ENCODE results near the gene PLEKHA6.
"Not testable (repeated sequence)": the region's sequence is repeated elsewhere in the genome, so short reads cannot be mapped to it uniquely, and the experiment has no call there.

The PLEKHA6 gene

GRCh38 chr1:204258213-204259115 is 101.3 kb downstream of the PLEKHA6 start:
- DNase-seq, result peak; percentile 83

GRCh38 chr1:204257446-204257845 is 102.3 kb downstream of the PLEKHA6 start:
- DNase-seq, result no peak

GRCh38 chr1:204256531-204256930 is 103.2 kb downstream of the PLEKHA6 start:
- DNase-seq, result no peak

GRCh38 chr1:204255966-204256365 is 103.8 kb downstream of the PLEKHA6 start:
- no peak for DNase-seq

DNA sequence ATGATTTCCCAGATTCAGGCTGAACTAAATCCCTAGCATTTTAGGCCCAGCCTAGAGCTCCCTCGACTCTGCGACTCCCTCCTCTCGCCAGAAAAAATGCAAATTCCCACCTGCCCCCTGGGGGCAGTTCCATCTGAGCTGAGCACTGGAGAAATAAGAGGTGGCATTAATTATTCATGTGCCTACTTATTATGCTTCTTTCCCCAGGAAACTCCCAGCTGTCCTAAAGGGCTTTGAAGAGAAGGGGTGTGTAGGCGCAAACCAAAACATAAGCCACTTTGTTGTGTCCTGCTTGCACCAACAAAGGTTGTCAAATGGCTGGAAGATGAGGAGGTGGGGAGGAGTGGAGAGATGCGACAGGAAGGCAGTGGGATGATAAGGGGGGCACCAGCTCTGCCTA is 104.5 kb downstream of the PLEKHA6 start:
- DNase-seq, result no peak

DNA sequence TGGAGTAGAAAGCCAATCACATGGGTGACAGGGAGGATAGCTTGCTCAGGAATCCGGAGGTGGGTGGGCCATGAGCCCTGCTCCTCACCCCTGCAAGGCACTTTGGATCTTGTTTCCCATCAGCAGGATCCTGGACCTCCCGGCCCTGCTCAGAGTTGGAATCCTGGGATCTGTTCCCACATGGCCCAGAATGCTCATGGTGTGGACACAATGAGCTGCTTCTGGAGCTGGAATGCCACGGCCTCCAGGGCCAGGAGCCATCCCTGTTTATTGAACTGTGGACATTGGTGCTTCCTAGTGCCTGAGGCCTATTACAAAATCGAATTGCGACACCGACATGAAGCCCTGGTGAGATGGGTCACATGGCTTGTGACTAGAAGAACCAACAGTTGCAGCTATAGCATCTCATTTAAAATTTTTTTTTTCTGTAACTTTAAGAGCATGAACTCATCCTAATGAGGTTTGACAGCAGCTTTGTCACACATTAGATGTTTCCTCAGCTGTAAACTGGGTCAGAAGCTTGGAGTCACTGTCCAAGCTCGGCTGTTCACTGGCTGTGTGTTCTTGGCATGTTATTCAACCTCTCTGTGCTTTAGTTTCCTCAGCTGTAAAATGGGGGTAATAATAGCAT is 105.6 kb downstream of the PLEKHA6 start:
- DNase-seq, result no peak

DNA sequence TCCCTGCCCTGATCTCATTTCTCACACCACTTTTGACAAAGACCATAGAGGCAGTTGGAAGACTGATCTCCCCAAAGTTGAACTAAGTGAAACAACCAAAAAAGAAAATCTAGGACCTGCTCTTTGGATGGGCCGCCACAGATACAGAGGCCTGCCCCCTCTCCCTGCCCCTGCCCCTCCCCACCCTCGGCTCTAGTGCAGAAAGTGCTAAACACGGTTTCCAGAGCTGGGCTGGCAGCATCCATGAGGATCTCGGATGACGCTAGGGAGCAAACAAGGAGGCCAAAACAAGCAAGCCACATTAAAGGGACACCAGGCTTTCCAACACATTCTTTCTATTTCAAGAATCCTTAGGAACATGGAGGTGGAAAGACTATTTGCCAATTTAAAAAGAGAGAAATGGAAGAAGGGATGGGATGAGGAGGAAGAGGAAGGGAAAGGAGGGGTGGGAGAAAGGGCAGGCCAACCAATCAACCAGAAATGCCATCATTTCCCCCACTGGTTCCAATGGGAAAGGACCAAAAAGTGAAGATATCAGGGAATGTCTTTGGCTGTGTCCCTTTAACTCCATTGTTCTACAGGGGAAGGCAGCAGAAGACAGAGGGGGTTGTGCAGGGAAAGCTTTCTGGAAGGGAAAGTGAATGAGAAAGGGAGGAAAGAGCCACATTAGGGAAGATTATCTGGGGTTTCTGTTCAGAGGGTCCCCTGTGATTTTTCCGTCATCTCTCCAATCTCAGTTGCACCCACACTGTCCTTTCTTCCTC is 107.6 kb downstream of the PLEKHA6 start:
- DNase-seq, result no peak

GRCh38 chr1:204251286-204251685 is 108.4 kb downstream of the PLEKHA6 start:
- no peak for DNase-seq

GRCh38 chr1:204250428-204251030 is 109.2 kb downstream of the PLEKHA6 start:
- no peak for DNase-seq

DNA sequence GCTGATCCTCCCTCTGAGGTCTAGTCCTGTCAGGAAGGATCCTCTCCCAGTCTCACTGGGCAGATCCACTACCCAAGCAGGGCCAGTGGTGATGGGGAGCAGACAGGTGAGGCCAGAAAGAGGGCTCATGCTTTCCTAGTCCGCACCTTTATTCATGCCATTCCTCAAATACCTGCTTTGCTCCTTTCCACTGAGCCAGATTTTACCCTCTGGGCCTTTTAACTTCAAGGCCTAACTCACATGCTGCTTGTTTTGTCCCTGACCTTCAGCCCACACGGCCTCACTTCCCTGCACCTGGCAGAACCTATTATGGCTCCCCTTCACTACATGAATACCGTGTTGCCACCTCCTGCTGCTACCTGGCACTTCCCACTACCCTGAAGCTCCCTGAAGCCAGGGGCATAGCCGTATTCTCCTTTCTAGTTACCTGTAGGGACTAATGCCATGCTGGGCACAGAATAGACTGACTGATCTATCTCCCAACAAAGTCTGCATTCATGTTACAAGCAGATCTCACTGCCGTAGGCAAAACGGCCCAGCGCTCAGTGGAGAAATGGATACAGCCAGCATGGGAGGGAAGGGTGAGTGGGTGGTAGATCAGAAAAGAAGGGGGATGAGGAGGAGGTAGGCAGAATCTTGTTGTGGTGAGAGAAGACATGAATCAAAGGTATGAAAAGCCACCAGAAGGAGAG is 109.8 kb downstream of the PLEKHA6 start:
- no peak for DNase-seq

DNA sequence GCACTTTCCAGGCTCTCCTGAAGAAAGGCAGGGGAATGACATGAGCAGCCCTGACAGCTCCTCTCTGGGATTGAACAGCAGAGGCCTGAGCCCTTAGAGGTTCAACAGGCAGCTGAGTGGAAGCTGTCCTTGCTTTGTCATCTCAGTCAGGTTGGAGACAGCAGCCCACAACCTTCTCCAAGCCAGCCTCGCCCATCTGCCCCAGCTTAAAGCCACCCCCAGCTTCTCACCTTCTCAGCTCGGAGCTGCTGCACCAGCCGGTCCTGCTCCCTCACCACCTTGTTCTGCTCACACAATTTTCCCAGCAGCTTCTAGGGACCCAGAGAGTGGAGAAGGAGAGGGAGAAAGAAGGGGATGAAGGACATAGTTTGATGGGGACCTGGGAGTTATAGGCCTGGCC is 110.8 kb downstream of the PLEKHA6 start:
- no peak for DNase-seq

GRCh38 chr1:204246876-204247275 is 112.9 kb downstream of the PLEKHA6 start:
- DNase-seq, result no peak

DNA sequence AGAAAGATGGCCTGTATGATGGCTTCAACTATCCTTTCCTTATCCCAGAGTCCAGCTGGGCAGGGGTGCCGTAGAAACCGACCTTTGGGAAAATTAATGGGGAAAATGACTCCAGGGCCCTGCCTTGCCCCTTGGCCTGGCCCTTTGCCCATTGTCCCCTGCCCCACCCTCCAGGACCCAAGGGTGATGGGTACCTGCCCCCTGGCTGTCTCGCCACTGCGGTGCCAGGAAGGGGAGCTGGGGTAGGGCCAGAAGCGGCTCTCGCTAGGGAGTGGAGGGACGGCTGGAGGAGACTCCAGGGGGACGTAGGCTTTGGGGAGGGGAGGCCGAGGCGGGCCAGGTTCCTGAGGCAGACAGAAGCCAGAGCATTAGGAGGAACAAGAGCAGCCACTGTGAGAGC is 116.8 kb downstream of the PLEKHA6 start:
- no peak for DNase-seq

DNA sequence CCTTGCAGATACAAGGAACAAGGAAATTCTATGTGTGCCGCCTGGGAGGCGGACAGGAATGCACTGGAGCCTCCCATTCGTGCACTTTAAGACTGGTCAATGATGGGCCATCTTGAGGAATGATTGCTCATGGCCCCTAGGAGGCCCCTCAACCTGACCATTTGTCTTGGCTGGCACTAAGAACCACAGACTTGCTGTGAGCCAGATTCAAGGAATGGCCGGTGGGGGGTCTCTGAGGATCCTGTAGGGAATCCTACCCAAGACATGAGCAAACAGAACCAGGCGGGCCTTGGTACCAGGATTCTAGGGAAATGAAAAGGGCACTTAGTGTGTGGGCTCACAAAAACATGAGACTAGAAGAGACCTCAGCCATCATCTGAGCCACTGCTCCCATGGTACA is 117.8 kb downstream of the PLEKHA6 start:
- DNase-seq, result no peak

DNA sequence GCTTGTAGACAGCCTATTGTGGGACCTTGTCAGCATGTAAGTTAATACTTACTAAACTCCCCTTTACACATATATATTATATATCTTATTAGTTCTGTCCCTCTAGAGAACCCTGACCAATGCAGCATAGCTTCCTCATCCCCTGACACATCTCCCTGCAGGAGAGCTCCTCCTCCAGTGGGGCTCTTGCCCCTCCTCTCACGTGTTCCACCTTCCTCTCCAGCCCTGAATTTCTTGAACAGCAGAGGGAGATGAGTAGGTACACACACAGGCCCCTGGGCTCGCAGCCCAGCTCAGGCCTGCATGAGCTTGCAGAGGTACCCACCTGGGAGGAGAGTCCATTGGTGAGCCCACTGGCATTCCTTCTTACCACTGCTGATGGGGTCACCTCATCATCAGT is 118.7 kb downstream of the PLEKHA6 start:
- DNase-seq, result peak; percentile 19

- no peak for DNase-seq
Observed at GRCh38 chr1:204240233-204240632, 119.5 kb downstream of the PLEKHA6 start.

- not testable (repeated sequence) for DNase-seq
Observed at GRCh38 chr1:204239401-204239800, 120.3 kb downstream of the PLEKHA6 start.

DNA sequence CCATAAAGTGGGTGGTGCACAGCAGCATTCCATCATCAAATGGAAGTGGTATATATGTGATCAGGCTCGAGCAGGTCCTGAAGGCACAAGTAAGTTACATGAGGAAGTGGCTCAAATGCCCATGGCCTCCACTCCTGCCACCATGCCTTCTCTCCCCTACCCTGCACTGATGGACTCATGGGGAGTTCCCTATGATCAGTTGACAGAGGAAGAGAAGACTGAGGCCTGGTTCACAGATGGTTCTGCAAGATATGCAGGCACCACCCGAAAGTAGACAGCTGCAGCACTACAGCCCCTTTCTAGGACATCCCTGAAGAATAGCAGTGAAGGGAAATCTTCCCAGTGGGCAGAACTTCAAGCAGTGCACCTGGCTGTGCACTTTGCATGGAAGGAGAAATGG is 121.2 kb downstream of the PLEKHA6 start:
- not testable (repeated sequence) for DNase-seq

DNA sequence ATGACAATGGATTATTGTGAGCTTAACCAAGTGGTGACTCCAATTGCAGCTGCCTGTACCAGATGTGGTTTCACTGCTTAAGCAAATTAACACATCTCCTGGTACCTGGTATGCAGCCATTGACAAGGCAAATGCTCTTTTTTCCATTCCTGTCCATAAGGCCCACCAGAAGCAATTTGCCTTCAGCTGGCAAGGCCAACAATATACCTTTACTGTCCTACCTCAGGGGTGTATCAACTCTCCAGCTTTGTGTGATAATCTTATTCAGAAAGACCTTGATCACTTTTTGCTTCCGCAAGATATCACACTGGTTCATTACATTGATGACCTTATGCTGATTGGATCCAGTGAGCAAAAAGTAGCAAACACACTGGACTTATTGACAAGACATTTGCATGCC is 122.2 kb downstream of the PLEKHA6 start:
- DNase-seq, result not testable (repeated sequence)

DNA sequence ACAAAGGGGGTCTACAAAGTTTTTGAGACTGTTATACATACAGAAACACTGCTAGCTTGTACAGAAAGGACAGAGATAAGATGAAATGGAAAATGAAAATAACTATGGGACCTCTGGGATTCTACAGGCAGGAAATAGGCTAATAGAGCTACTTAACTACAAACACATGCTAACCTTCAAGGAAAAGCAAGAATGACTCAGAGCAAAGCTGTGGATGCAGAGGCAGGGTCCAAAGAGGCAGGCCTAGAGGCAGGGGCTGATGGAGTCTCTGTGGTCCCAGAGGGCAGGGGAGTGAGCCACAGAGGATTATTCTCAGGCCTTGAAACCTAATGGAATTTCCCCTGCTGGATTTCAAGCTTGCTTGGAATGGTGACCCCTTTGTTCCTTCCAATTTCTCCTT is 127.2 kb downstream of the PLEKHA6 start:
- no peak for DNase-seq

GRCh38 chr1:204230211-204230610 is 129.5 kb downstream of the PLEKHA6 start:
- DNase-seq, result no peak

DNA sequence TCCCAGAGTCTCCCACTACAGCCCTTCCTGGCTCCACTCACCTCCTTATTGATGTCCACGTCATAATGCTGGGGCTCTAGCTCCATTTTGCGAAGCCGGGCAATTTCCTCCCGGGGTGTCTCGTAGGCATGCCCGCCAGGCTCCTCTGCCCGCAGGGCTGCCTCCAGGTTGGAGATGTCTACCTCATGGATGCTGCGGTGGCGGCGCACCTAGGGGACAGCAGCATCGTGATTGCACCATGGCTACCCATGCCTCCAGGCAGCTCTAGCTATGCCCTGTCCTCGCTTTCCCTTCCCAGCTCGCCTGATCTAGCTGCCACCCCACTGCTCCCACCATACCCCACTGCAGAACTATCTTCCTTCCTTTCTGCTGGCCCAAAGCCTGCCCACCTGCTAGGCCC is 130.8 kb downstream of the PLEKHA6 start:
- DNase-seq, result no peak

Measured in DMS53 (cell line).